PC-3 (cell line): ENCODE results near the gene MZT1. TPM values are rescaled to one million over a fixed set of nuclear protein-coding genes. Genes with fewer than 3 reads are reported as not detected.

Source experiments
- ATAC-seq: fragments of 200-7000 bp; cut with Tn5 transposase; 2 replicates; pipeline ENCODE4 v1.9.1; 2020; ENCODE audit warnings: mild to moderate bottlenecking, moderate library complexity
- BruUV-seq: library from RNA; stranded (reverse); fragments of 400-500 nt; replicated peaks from 2 replicates; lab custom pipeline; 2021; lab: Mats Ljungman, UMichigan
- CTCF ChIA-PET: fragments of 300-600 bp; sonication (Branson Sonifier 250); formaldehyde crosslinking; loops from one replicate; lab custom pipeline; 2022; ENCODE audit warnings: antibody characterized with exemption; lab: Charles Lee
- POLR2A ChIA-PET: fragments of 300-600 bp; sonication (Branson Sonifier 250); formaldehyde crosslinking; loops from one replicate; lab custom pipeline; 2022; ENCODE audit warnings: antibody characterized with exemption; ENCODE audit not compliant: unreplicated experiment; lab: Charles Lee
- DNase-seq: peaks from one replicate; pipeline ENCODE4 v3.0.0-alpha.2; 2015
- H2AFZ ChIP-seq: fragments of 300-600 bp; sonication (generic); 2 replicates; pipeline ENCODE4 v1.6.0; 2016; ENCODE audit warnings: antibody characterized with exemption, low read length
- H3F3A ChIP-seq: fragments of 300-600 bp; sonication (generic); one replicate; pipeline ENCODE4 v1.6.0; 2017; ENCODE audit warnings: antibody characterized with exemption, low read length, control low read depth, mild to moderate bottlenecking; ENCODE audit not compliant: unreplicated experiment
- H3K27ac ChIP-seq: fragments of 300-600 bp; sonication (generic); 2 replicates; pipeline ENCODE4 v1.5.1; 2016; ENCODE audit warnings: mild to moderate bottlenecking, low read length
- H3K27me3 ChIP-seq: fragments of 300-600 bp; sonication (generic); 2 replicates; pipeline ENCODE4 v1.6.1; 2016; ENCODE audit warnings: low read length, mixed read lengths
- H3K36me3 ChIP-seq: fragments of 300-600 bp; sonication (generic); 2 replicates; pipeline ENCODE4 v1.6.1; 2016; ENCODE audit warnings: low read depth, mixed run types, low read length, mixed read lengths
- H3K4me1 ChIP-seq: fragments of 300-600 bp; sonication (generic); 2 replicates; pipeline ENCODE4 v1.5.1; 2016; ENCODE audit warnings: low read length; ENCODE audit not compliant: insufficient read depth
- H3K4me2 ChIP-seq: fragments of 300-600 bp; sonication (generic); 2 replicates; pipeline ENCODE4 v1.6.0; 2016; ENCODE audit warnings: low read length
- H3K4me3 ChIP-seq: fragments of 300-600 bp; sonication (generic); 2 replicates; pipeline ENCODE4 v1.5.1; 2016; ENCODE audit warnings: mild to moderate bottlenecking, low read length, mixed read lengths
- H3K79me2 ChIP-seq: fragments of 300-600 bp; sonication (generic); 2 replicates; pipeline ENCODE4 v1.6.1; 2017; ENCODE audit warnings: low read length, mixed read lengths
- H3K9ac ChIP-seq: fragments of 300-600 bp; sonication (generic); 2 replicates; pipeline ENCODE4 v1.6.0; 2016; ENCODE audit warnings: mild to moderate bottlenecking, low read length
- H3K9me2 ChIP-seq: fragments of 300-600 bp; sonication (generic); replicated peaks from 2 replicates; pipeline ENCODE4 v1.6.1; 2016; ENCODE audit warnings: mixed run types, low read length, mixed read lengths
- H3K9me3 ChIP-seq: fragments of 300-600 bp; sonication (generic); 2 replicates; pipeline ENCODE4 v1.6.1; 2016; ENCODE audit warnings: low read length, mixed read lengths
- H4K20me1 ChIP-seq: fragments of 300-600 bp; sonication (generic); 2 replicates; pipeline ENCODE4 v1.6.1; 2016; ENCODE audit warnings: low read length, mixed read lengths
- CTCF ChIP-seq: fragments of 300-600 bp; sonication (generic); conservative IDR thresholded peaks from 2 replicates; pipeline ENCODE4 v1.5.1; 2017; ENCODE audit warnings: antibody characterized with exemption, low read depth, mild to moderate bottlenecking, low read length
- EZH2 ChIP-seq: fragments of 300-600 bp; sonication (generic); IDR thresholded peaks from one replicate; pipeline ENCODE4 v1.6.1; 2017; ENCODE audit warnings: antibody characterized with exemption, mild to moderate bottlenecking, low read length; ENCODE audit not compliant: unreplicated experiment
- EZH2phosphoT487 ChIP-seq: fragments of 300-600 bp; sonication (generic); IDR thresholded peaks from 2 replicates; pipeline ENCODE4 v1.6.1; 2018; ENCODE audit warnings: mild to moderate bottlenecking, antibody characterized with exemption, low read length, borderline replicate concordance
- intact Hi-C: fragments of 100-400 bp; cut with micrococcal nuclease; formaldehyde crosslinking; loops from 2 replicates; pipeline ENCODE4 v1.9.0; 2023
- total RNA-seq: library from RNA; depleted of rRNA; stranded (reverse); fragments of >200 nt; gene quantifications from 2 replicates; pipeline ENCODE4 v1.2.3, GENCODE V29; 2014

The MZT1 gene
- total RNA-seq, 1 experiment from 2014 or later, result 17.0 TPM

- Histone ChIP-seq H3K79me2 (no peaks in the 10 kb centered on the region), H3K27ac (no peak overlapping the region), H3K9me3 (no peaks in the 10 kb centered on the region), H3K36me3 (no peaks in the 10 kb centered on the region), H3K9ac (no peak overlapping the region), H4K20me1 (no peaks in the 10 kb centered on the region), H3K27me3 (0 out of 2 replicates have a peak, but pooled peaks cover 6% of the 10 kb centered on the region), H3F3A (no peaks in the 10 kb centered on the region), H3K4me2 (no peak overlapping the region), H2AFZ (no peak overlapping the region), H3K9me2 (no peaks in the 10 kb centered on the region), H3K4me3 (no peak overlapping the region), H3K4me1 (no peaks in the 10 kb centered on the region)
- POLR2A ChIA-PET, result no interaction called here
- BruUV-seq, result no TSS peak
- DNase-seq, result no peak
- intact Hi-C loops, result no loop called here
- ATAC-seq, result no peak
- no peak for TF ChIP-seq EZH2phosphoT487
- no peak for TF ChIP-seq EZH2
- no peak for TF ChIP-seq CTCF
- CTCF ChIA-PET, result no interaction called here
These were observed 38.2 kb downstream of the MZT1 start for GRCh38 chr13:72689181-72689696.

GRCh38 chr13:72686766-72687165 lies 40.7 kb downstream of the MZT1 start:
- ChIA-PET CTCF (no interaction called here), POLR2A (no interaction called here)
- Histone ChIP-seq H4K20me1 (no peaks in the 10 kb centered on the region), H2AFZ (no peak overlapping the region), H3K4me3 (no peak overlapping the region), H3K4me1 (no peaks in the 10 kb centered on the region), H3K36me3 (no peaks in the 10 kb centered on the region), H3F3A (no peaks in the 10 kb centered on the region), H3K27me3 (0 out of 2 replicates have a peak, but pooled peaks cover 6% of the 10 kb centered on the region), H3K9me3 (no peaks in the 10 kb centered on the region), H3K79me2 (no peaks in the 10 kb centered on the region), H3K9ac (no peak overlapping the region), H3K4me2 (no peak overlapping the region), H3K27ac (no peak overlapping the region), H3K9me2 (no peaks in the 10 kb centered on the region)
- no TSS peak for BruUV-seq
- intact Hi-C loops, result no loop called here
- TF ChIP-seq CTCF (no peak), EZH2 (no peak)
- ATAC-seq (no peak), DNase-seq (no peak)

- no peak overlapping the region for H3K27ac ChIP-seq
- POLR2A ChIA-PET, result no interaction called here
- H3K4me1 ChIP-seq, result no peaks in the 10 kb centered on the region
- H3K4me3 ChIP-seq, result no peak overlapping the region
- intact Hi-C loops, result no loop called here
- H3K9me2 ChIP-seq, result no peaks in the 10 kb centered on the region
- no peaks in the 10 kb centered on the region for H3F3A ChIP-seq
- H3K9ac ChIP-seq, result no peak overlapping the region
- no peaks in the 10 kb centered on the region for H3K9me3 ChIP-seq
- no peak for TF ChIP-seq EZH2phosphoT487
- no peak for TF ChIP-seq CTCF
- TF ChIP-seq EZH2, result no peak
- H3K27me3 ChIP-seq, result no peaks in the 10 kb centered on the region
- no peak overlapping the region for H3K4me2 ChIP-seq
- no peaks in the 10 kb centered on the region for H4K20me1 ChIP-seq
- H3K36me3 ChIP-seq, result no peaks in the 10 kb centered on the region
- DNase-seq (no peak), ATAC-seq (no peak)
- no TSS peak for BruUV-seq
- CTCF ChIA-PET, result no interaction called here
- no peak overlapping the region for H2AFZ ChIP-seq
- no peaks in the 10 kb centered on the region for H3K79me2 ChIP-seq
These were observed 47.1 kb downstream of the MZT1 start for GRCh38 chr13:72680353-72680752.
